IMR-90 (cell line): ENCODE results near the gene COL4A5.

ENCODE experiments used
- CEBPB ChIP-seq: IDR thresholded peaks from 2 replicates; pipeline ENCODE4 v1.6.1; 2012; ENCODE audit warnings: low read depth, low read length, improper control_type of control experiment
- CHD1 ChIP-seq: IDR thresholded peaks from 2 replicates; pipeline ENCODE4 v1.6.1; 2012; ENCODE audit warnings: low read depth, low read length, improper control_type of control experiment
- CTCF ChIP-seq: conservative IDR thresholded peaks from 2 replicates; pipeline ENCODE4 v1.5.1; 2012; ENCODE audit warnings: mild to moderate bottlenecking, low read depth, low read length, improper control_type of control experiment
- MAFK ChIP-seq: IDR thresholded peaks from 2 replicates; pipeline ENCODE4 v1.6.1; 2012; ENCODE audit warnings: low read depth, low read length, improper control_type of control experiment
- MXI1 ChIP-seq: IDR thresholded peaks from 2 replicates; pipeline ENCODE4 v1.6.1; 2012; ENCODE audit warnings: low read depth, mild to moderate bottlenecking, low read length, moderate library complexity, borderline replicate concordance
- POLR2A ChIP-seq: IDR thresholded peaks from 2 replicates; pipeline ENCODE4 v1.6.1; 2012; ENCODE audit warnings: mild to moderate bottlenecking, low read depth, low read length
- RAD21 ChIP-seq: IDR thresholded peaks from 2 replicates; pipeline ENCODE4 v1.6.1; 2012; ENCODE audit warnings: low read length, improper control_type of control experiment
- RFX5 ChIP-seq: IDR thresholded peaks from 2 replicates; pipeline ENCODE4 v1.8.0; 2012; ENCODE audit warnings: low read depth, mild to moderate bottlenecking, low read length, moderate library complexity
- SMC3 ChIP-seq: fragments of 150-350 bp; IDR thresholded peaks from 2 replicates; pipeline ENCODE4 v1.6.1; 2016; ENCODE audit warnings: low read depth, mild to moderate bottlenecking, antibody characterized with exemption, low read length, moderate library complexity
- USF2 ChIP-seq: fragments of 150-350 bp; IDR thresholded peaks from 2 replicates; pipeline ENCODE4 v1.6.1; 2017; ENCODE audit warnings: mild to moderate bottlenecking, antibody characterized with exemption, low read length, low read depth

- TF ChIP-seq RAD21 (no peak), MAFK (no peak), CEBPB (no peak), POLR2A (no peak), CTCF (no peak), RFX5 (no peak), MXI1 (no peak), USF2 (no peak), CHD1 (no peak), SMC3 (no peak)
These were observed 88.1 kb downstream of the COL4A5 start for GRCh38 chrX:108527724-108528123.
